Activated naive CD4-positive, alpha-beta T cell (primary cell): ENCODE data around the gene CACNA2D4.

ENCODE experiments used
- DNase-seq, 4 experiments: peaks; one replicate each; lab custom pipeline; 2025; lab: John Stamatoyannopoulos, UW

The CACNA2D4 gene

GRCh38 chr12:1844661-1845409, 73.6 kb downstream of the CACNA2D4 start:
- DNase-seq, result no peak

DNA sequence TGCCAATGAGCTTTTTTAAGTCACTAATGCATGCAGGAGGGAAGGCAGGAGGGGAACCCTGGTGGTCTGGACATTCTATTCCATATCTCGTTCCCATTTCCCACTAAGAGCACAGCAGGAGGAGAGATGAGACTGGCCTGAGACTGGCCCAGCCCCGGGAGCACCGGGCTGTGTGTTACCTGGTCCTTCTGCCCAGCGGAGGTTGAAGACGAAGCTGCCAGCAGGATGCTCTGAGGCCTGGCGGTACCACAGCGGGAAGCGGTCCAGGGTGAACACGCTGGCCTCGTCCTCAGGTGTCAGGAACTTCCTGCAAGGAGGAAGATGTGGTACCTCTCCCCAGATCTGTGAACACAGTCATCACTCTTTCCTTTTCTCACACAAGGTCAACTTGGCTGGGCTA, 74.2 kb downstream of the CACNA2D4 start:
- DNase-seq, result no peak

DNA sequence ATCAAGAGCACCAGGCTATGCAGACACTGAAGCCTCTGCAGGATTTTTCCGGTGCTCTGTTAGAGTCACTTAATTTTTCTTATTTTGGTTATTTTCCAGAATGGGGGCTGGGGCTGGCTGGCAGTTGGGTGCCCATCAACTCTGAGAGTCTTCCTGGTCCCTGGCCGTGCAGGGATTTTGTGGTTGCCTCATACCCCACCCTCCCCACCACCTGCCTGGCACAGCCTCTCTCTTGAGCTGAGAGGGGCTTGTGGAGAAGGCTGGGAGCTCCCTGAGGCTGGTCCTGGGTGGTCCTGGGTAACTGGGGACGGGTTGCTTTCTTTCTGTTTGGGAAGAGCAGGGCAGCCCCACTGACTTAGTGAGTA, 74.8 kb downstream of the CACNA2D4 start:
- DNase-seq, result no peak

- DNase-seq, result no peak
Observed at GRCh38 chr12:1842905-1843640, 75.4 kb downstream of the CACNA2D4 start.

DNA sequence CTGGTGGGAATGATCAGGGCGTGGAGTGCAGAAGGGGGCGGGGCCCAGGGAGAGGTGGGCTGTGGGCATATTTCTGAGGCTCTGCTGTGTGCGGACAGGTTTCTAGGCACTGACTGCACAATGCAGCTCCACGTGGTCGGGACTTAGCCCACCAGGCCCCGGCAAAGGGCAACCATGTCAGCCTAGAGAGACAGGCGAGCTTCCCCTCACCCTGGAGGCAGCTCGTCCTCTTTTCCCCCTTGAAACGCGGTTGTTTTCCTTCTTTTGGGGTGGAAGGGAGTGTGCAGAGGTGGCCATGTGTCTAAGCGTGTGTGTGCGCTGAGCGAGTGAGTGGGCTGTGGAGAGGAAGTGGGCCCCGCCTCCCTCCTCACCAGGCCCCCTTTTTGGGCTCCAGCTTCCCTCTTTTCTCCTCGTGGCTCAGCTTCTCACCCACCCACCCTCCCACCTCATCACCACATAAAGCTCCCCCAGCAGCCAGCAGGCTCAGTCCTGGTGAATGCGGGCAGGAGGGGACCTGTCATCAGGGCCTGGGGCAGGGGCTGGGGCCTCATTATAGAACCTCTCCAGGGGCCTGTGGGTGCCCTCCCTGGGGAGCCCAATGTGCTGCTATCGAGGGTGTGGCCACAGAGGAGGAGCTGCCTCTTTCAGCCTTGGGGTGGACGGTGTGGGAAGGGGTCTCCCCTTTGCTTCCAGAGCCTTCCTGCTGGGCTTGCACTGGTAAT, 76.1 kb downstream of the CACNA2D4 start:
- DNase-seq, result no peak

DNA sequence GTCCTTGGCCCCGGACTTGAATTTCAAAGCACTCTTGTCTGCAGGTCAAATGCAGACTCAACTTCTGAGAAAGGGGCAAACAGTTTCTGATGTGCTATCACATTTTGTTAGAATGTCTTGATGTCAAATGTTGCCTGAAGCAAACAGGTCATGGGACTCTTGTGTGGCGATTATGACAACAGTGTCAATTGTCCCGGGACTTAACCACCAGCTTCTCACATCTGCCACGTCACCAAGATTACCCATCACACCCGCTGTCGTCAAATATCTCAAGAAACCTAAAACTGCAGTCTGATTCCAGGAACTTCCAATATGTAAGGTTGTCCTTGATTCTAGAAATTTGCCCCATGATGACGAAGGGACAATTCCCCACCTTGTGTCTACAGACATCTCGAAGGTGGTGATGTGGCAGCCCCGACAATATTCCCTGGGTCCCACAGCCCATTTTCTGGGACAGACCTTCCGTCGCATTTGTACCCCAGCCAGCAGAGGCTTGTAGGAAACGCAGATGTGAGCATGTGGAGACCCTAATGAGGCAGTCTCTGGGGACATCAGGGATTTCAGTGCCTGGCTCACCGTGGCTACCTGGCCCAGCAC, 76.8 kb downstream of the CACNA2D4 start:
- no peak for DNase-seq

DNA sequence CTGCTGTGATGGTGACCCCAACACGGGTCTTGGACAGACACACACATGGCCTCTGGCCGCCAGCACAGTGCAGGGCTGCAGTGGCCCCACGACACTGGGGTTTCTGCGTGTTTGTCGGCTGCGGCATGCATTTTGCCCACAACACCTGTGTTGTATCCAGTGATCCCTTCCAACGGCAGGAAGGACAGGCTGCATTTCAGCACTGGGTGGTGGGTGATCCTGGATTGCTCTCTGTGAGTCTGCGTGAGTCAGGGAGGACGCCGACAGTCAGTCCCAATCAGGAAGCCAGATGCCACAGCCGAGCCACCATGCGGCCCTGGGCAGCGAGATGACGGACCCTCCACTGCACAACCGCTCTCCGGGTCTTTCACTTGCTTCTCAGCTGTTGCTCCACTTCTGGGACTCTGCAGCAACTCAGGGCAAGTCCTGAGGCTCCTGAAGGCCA, 77.4 kb downstream of the CACNA2D4 start:
- DNase-seq, result no peak

- no peak for DNase-seq
Observed at GRCh38 chr12:1839956-1840951, 78.2 kb downstream of the CACNA2D4 start.

DNA sequence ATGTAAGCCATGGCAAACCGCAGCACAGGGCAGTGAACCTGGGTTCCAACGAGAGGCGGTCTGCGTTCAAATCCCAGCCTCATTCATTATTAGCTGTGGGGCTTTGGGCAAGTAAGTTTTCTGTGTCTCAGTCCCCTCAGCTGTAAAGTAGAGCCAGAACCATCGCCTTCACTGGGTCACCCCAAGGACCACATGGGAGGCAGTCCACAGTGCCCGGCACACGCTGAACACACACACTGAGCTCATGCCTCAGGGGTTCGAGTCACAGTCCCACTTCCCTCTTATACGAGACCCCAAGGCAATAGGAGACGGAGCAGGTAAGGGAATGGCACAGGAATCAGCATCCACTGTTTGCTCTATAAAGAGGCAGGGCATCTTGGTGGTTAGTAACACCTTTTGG, 79.0 kb downstream of the CACNA2D4 start:
- DNase-seq, result no peak

DNA sequence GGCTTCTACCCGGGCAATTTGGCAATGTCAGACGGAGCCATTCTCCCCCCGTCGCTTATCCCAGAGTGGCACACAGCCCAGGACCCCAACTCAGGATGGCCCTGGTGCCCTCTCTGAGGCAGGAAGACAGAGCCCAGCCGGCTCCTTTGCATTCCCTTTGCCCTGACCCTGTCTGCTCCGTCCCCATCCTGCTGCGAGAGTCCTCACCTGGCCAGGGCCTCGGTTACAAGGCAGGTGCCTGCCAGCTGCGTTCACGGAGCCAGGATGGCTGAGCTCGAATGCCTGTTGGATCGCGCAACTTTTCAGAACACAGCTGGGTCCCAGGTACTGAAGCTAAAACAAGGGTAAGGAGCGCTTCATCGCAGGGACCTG, 79.5 kb downstream of the CACNA2D4 start:
- DNase-seq, result no peak

- DNase-seq, result no peak
Observed at GRCh38 chr12:1838205-1838993, 80.1 kb downstream of the CACNA2D4 start.

DNA sequence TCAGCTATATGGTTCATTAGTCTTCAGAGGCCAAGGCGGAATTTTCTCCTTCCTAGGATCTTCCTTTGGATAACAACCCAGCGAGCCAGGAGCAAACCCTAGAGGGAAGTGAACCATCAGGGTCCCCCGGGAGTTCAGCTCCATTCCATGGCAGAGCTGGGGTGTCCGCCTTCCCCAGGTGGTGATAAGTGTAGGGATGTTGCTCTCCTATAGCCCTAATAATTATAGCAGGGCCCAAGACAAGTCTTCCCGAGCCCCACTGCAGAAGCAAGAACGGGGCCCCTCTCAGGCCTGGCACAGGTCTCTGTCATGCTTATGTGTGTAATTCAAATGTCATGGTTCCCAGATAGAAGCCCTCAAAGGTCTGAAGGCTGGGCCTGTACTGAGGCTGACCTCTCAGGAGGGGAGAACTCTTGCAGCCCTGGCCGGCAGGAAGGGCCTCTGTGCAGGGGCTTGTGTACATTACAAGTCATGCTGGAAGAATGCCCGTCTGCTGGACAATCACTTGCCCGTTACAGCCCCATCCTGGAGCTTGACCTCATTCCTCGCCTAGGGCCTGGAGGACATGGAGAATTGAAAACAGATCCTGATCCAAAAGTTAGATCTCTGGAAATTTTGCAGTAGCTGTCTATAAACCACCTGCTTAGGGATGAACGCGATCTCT, 80.8 kb downstream of the CACNA2D4 start:
- DNase-seq, result no peak

DNA sequence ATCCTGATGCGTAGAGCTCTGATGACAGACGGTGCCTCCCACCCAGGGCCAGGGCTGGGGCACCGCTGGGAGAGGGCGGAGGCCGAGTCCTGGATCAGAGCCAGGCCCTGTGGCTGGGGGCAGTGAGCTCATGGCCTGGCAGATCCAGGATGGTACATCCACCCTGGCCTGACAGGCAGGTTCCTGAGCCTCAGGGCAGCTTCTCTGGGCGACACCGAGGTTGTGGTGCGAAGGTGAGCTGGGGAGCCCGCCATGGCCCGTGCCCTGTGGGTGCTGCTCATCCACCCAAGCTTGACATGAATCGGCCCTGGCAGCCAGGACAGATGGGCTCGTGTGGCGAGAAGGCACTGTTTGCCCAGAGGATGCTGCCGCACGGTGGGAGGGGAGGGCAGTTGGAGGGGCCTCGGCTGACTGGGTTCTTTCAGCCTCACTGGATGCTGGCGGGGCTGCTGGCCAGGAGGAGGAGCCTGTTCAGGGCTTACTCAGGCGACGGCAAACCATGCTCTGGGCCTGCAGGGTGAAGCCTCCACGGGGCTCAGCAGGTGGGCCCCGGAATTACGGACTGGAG, 81.5 kb downstream of the CACNA2D4 start:
- no peak for DNase-seq

DNA sequence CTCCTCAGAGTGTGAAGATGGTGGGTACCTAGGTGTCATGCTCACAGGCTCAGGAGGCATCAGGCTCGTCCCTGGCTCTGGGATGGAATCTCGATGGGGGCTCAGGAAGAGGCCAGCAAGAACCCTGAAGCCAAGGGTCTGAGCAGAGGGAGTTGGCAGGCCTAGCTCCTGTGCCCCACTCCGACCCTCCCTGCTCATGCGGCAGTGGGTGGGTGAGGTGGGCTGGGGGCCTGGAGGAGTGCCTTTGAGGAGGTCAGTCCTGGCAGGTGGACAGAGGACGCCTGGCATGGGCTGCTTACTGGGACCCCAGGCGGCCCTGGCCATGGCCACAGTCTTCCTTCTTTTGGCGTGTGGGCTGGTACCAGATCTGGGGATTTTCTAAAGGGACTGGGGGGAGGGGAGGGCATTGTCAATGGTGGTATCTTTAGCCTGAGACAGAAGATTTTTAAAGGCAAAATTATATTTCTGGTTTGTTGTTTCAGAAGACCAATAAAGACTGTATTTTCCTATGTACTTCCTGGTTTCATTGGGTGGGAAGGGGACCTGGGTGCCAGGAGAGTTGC, 82.1 kb downstream of the CACNA2D4 start:
- no peak for DNase-seq

DNA sequence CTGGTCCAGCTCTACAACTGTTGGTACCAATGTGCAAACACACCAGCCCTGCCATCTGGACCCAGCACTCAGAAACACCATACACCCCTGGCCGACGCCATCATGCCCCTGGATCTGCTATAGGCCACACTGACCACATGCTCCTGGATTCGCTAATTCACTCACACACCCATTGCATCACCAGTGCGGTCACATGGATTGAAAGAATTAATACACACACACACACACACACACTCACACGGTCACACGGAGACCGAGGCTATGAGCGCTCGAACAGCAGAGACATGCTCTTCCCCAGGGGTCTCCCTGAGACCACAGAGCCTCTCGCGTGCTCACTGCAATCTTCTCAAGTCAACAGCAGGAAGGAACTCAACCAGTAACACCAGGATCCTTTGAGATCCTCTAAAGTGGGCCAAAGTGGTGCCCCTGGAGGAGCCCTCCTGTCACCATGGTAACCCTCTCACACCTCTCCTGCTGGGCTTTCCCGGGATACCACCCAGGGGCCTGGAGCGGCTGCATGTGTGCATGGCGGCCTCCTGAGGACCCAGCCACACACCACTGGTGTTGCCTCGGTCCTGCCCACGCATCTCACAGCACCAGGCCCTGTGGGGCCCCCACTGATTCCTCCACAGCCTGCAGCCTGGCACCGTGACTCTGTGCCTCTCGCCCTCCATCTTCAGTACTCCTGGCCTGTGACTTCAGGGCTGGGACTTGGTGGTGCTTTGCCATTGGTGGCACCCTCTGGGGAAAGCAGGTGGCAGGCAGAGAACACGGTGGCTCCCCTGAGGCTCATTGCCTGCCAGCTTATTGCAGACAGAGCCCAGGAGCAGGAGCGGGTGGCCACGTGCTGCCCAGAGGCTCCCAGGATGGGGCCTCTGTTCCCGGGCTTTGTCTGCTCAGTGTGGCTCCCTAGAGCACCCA, 83.0 kb downstream of the CACNA2D4 start:
- no peak for DNase-seq

- DNase-seq, result no peak
Observed at GRCh38 chr12:1834186-1834925, 84.1 kb downstream of the CACNA2D4 start.

GRCh38 chr12:1833596-1834028, 84.8 kb downstream of the CACNA2D4 start:
- no peak for DNase-seq
